ENCODE data around the gene DSCAM.

Gene DSCAM

GRCh38 chr21:40151611-40152010 lies 695.3 kb downstream of the DSCAM start:
- no peak for DNase-seq

GRCh38 chr21:40146216-40146837 lies 700.6 kb downstream of the DSCAM start:
- DNase-seq = no peak

GRCh38 chr21:40143822-40144525 lies 703.0 kb downstream of the DSCAM start:
- DNase-seq = peak; percentile 78

- no peak for DNase-seq
These were observed 705.3 kb downstream of the DSCAM start for GRCh38 chr21:40141621-40142020.

- no peak for DNase-seq
These were observed 706.3 kb downstream of the DSCAM start for GRCh38 chr21:40140675-40141074.

GRCh38 chr21:40139636-40140035 lies 707.3 kb downstream of the DSCAM start:
- DNase-seq = no peak

GRCh38 chr21:40136571-40136970 lies 710.4 kb downstream of the DSCAM start:
- no peak for DNase-seq

- DNase-seq = no peak
These were observed 712.0 kb downstream of the DSCAM start for GRCh38 chr21:40134731-40135492.

- no peak for DNase-seq
These were observed 716.5 kb downstream of the DSCAM start for GRCh38 chr21:40130476-40130875.

GRCh38 chr21:40129809-40130208 lies 717.1 kb downstream of the DSCAM start:
- no peak for DNase-seq

- DNase-seq = no peak
These were observed 718.1 kb downstream of the DSCAM start for GRCh38 chr21:40128891-40129290.

- no peak for DNase-seq
These were observed 725.9 kb downstream of the DSCAM start for GRCh38 chr21:40120940-40121575.

- DNase-seq = no peak
These were observed 728.4 kb downstream of the DSCAM start for GRCh38 chr21:40118527-40118926.

- no peak for DNase-seq
These were observed 729.7 kb downstream of the DSCAM start for GRCh38 chr21:40117236-40117635.

GRCh38 chr21:40115775-40116174 lies 731.2 kb downstream of the DSCAM start:
- DNase-seq = no peak

GRCh38 chr21:40102682-40103081 lies 744.3 kb downstream of the DSCAM start:
- no peak for DNase-seq

- no peak for DNase-seq
These were observed 747.1 kb downstream of the DSCAM start for GRCh38 chr21:40099809-40100208.

- DNase-seq = no peak
These were observed 751.5 kb downstream of the DSCAM start for GRCh38 chr21:40095477-40095876.

GRCh38 chr21:40080385-40080784 lies 766.6 kb downstream of the DSCAM start:
- DNase-seq = no peak

GRCh38 chr21:40074710-40075109 lies 772.2 kb downstream of the DSCAM start:
- DNase-seq = no peak

- DNase-seq = no peak
These were observed 772.8 kb downstream of the DSCAM start for GRCh38 chr21:40074198-40074597.

- DNase-seq = no peak
These were observed 773.3 kb downstream of the DSCAM start for GRCh38 chr21:40073642-40074041.

GRCh38 chr21:40070871-40071270 lies 776.1 kb downstream of the DSCAM start:
- no peak for DNase-seq

GRCh38 chr21:40067751-40068150 lies 779.2 kb downstream of the DSCAM start:
- DNase-seq = no peak
